ENCODE data around the gene ISL1. TPM values are rescaled to one million over a fixed set of nuclear protein-coding genes. Genes with fewer than 3 reads are reported as not detected.

Gene ISL1
- total RNA-seq, 1 donor, result 0.18 TPM

- no peak for DNase-seq (ENCODE audit: low read depth)
- no peak for TF ChIP-seq CTCF (IDR thresholded peaks at IDR 0.05; ENCODE audit: insufficient read depth, low read length)
- no peak overlapping the region for H3K4me3 ChIP-seq (ENCODE audit: low read depth, low read length)
Measured at GRCh38 chr5:51373880-51374523, 9.2 kb upstream of the ISL1 start.

- DNase-seq (ENCODE audit: low read depth), result no peak
- no peak for TF ChIP-seq CTCF (IDR thresholded peaks at IDR 0.05; ENCODE audit: insufficient read depth, low read length)
- no peak overlapping the region for H3K4me3 ChIP-seq (ENCODE audit: low read depth, low read length)
Measured at GRCh38 chr5:51375084-51375483, 8.2 kb upstream of the ISL1 start.

GRCh38 chr5:51376509-51376908 is 6.7 kb upstream of the ISL1 start:
- H3K4me3 ChIP-seq (ENCODE audit: low read depth, low read length), result no peak overlapping the region
- no peak for TF ChIP-seq CTCF (IDR thresholded peaks at IDR 0.05; ENCODE audit: insufficient read depth, low read length)
- DNase-seq (ENCODE audit: low read depth), result no peak

GRCh38 chr5:51377151-51378060 is 5.8 kb upstream of the ISL1 start:
- TF ChIP-seq CTCF (IDR thresholded peaks at IDR 0.05; ENCODE audit: insufficient read depth, low read length), result no peak
- no peak overlapping the region for H3K4me3 ChIP-seq (ENCODE audit: low read depth, low read length)
- no peak for DNase-seq (ENCODE audit: low read depth)

- TF ChIP-seq CTCF (IDR thresholded peaks at IDR 0.05; ENCODE audit: insufficient read depth, low read length), result no peak
- H3K4me3 ChIP-seq (ENCODE audit: low read depth, low read length), result no peak overlapping the region
- DNase-seq (ENCODE audit: low read depth), result no peak
Measured at GRCh38 chr5:51378061-51378409, 5.2 kb upstream of the ISL1 start.

GRCh38 chr5:51378448-51379330 is 4.6 kb upstream of the ISL1 start:
- peak; percentile 28 for DNase-seq (ENCODE audit: low read depth)
- H3K4me3 ChIP-seq (ENCODE audit: low read depth, low read length), result peak overlapping the region; percentile 50
- TF ChIP-seq CTCF (IDR thresholded peaks at IDR 0.05; ENCODE audit: insufficient read depth, low read length), result no peak
